DMS 273 (cell line): ENCODE data around the gene FANCC.
A peak's percentile ranks its signal among the peaks of the same experiment; 100 is the strongest.

Experiments
- DNase-seq: peaks from one replicate; lab custom pipeline; 2025; ENCODE audit not compliant: unreplicated experiment; lab: John Stamatoyannopoulos, UW

FANCC gene

GRCh38 chr9:95104581-95104960 is 212.9 kb downstream of the FANCC start:
- DNase-seq, result no peak

- DNase-seq, result peak; percentile 92
Measured at GRCh38 chr9:95103871-95104580, 213.5 kb downstream of the FANCC start.

GRCh38 chr9:95103281-95103771 is 214.2 kb downstream of the FANCC start:
- peak; percentile 49 for DNase-seq

- DNase-seq, result no peak
Measured at GRCh38 chr9:95102572-95102971, 214.9 kb downstream of the FANCC start.

- peak; percentile 15 for DNase-seq
Measured at GRCh38 chr9:95102001-95102433, 215.5 kb downstream of the FANCC start.

- DNase-seq, result no peak
Measured at GRCh38 chr9:95101326-95101725, 216.2 kb downstream of the FANCC start.

- no peak for DNase-seq
Measured at GRCh38 chr9:95100071-95100627, 217.4 kb downstream of the FANCC start.

GRCh38 chr9:95099321-95100070 is 218.0 kb downstream of the FANCC start:
- DNase-seq, result no peak

- DNase-seq, result no peak
Measured at GRCh38 chr9:95098391-95098921, 219.1 kb downstream of the FANCC start.

GRCh38 chr9:95097279-95097678 is 220.2 kb downstream of the FANCC start:
- DNase-seq, result no peak

- no peak for DNase-seq
Measured at GRCh38 chr9:95096807-95097206, 220.7 kb downstream of the FANCC start.

- no peak for DNase-seq
Measured at GRCh38 chr9:95096381-95096780, 221.1 kb downstream of the FANCC start.

GRCh38 chr9:95095641-95096355 is 221.7 kb downstream of the FANCC start:
- DNase-seq, result no peak

GRCh38 chr9:95094002-95094401 is 223.5 kb downstream of the FANCC start:
- no peak for DNase-seq

GRCh38 chr9:95093586-95093985 is 223.9 kb downstream of the FANCC start:
- no peak for DNase-seq

- DNase-seq, result no peak
Measured at GRCh38 chr9:95092262-95093072, 225.0 kb downstream of the FANCC start.

GRCh38 chr9:95091601-95092261 is 225.8 kb downstream of the FANCC start:
- DNase-seq, result no peak

GRCh38 chr9:95090871-95091577 is 226.5 kb downstream of the FANCC start:
- DNase-seq, result no peak
